NCI-H1092 (cell line): Measurements from ENCODE around the gene DTD1.

Source experiments
- DNase-seq: peaks from one replicate; lab custom pipeline; 2025; lab: John Stamatoyannopoulos, UW

DTD1 gene

GRCh38 chr20:18663932-18664331 is 76.1 kb downstream of the DTD1 start:
- DNase-seq: no peak

GRCh38 chr20:18665135-18665534 is 77.3 kb downstream of the DTD1 start:
- DNase-seq: no peak

- DNase-seq: peak; percentile 97
Measured at GRCh38 chr20:18666803-18667415, 79.1 kb downstream of the DTD1 start.

DNA sequence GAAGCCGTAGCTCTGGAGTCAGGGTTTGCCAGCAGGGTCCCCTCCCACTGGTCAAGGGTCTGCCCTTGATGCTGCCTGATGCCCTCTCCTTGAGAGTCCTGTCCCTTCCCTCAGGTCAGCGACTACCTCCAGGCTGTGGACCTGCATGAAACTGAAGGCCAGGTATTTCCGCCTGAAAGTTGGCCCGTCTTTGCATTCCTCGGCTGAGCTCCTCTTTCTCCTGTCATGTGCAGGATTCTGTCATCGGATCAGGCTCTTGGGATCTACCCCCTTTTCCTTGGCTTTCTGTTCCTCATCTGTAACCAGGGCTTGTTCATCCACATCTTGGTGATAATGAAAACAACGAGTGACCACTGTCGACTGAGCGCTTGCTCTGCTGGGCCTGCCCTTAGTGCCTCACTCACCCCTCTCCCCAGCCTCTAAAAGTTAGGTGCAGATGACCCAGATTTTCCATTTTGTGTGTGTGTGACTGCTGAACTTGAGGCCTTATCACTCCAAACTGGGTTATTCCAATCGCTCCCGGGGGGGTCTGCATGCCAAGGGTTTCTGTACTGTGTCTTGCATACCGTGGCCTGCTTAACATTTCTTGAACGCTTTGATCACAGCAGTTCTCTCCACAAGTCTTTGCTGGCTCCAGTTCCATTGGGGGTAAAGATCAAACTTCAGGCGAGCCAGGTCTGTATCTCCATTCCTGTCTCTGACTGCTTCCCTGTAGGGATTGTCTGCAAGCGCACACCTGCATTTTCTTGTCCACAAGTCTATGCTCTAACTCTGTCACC is 81.6 kb downstream of the DTD1 start:
- DNase-seq: no peak

DNA sequence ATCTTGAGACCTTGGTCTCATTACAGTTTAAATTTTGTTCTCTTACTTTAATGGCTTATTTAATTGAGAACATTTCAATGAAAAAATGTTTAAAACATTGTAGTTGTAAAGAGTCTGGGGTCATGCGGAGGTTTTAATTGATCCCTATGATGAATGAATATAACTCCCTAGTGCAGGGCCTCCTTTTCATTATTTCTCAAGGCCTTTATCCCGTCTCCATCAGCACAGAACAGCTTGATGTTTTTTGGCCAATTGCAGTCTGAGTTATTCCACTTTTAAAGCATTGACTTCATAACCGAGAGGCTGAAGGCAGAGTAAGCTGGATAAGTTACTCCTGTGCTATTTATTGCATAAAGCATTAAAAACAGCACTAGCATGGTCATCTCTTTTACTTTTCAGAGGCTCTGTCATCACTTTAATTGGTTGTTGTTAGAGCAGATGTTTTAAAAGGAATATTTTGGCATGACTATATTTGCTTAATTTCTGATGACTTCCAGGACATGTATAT is 83.4 kb downstream of the DTD1 start:
- DNase-seq: no peak

DNA sequence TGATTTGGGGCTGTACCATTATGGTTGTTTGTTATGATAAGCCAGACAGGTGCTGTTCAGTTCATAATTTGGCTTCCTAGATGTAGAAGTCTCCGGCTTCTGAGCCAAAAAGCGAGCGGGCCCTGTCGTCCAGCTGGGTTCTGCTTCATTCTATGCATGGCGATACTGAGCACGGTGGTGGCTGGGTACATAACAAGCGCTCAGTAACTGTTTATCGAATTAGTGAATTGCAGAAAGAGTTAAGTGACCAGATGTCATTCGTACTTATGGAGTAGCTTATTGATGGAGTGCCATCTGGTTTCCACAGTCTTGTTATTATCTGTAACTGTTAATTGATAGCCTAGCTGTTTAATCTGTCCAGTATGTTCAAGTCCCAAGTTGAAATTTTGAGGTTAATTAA is 85.0 kb downstream of the DTD1 start:
- DNase-seq: no peak

GRCh38 chr20:18676396-18676795 is 88.5 kb downstream of the DTD1 start:
- no peak for DNase-seq

- no peak for DNase-seq
Measured at GRCh38 chr20:18677126-18677525, 89.3 kb downstream of the DTD1 start.

DNA sequence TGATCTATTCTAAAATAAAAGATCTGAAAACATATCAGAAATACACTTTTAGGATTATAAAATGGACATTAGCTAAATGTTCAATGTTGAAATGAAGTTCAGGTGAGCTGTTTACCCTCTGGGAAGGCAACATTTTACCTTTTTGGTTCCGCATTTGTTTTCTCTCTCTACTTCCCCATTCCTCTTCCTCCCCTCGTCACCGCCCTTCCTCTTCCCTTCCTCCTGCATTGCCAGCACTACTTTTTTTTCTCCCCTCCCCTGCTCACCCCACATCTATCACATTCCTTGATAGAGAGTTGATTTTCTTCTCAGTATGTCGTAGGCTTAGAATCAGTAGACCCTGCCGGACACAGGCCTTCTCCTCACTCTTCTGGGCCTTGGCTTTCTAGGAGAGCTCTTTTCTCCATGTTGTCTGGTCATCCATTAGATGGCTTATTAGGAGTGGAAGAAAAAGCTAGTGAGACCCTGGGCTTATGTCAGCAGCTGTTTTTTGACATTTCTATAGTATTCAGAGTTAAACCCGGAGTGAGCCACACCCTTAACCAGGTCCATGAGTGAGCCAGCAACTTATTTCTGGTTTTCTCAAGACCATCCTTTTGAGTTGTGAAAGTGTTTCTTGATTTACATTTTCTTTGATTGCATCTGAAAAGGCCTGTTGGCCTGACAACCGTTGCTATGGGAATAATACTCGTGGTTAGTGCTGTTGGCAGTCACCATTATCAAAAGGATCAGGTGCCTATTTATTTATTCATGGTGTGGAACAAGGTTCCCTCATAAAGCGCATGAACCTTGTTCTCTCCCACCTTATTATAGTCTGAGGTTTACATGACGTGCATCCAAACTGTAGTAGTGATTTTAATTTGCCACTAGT is 90.9 kb downstream of the DTD1 start:
- peak; percentile 80 for DNase-seq

GRCh38 chr20:18683839-18684238 is 96.0 kb downstream of the DTD1 start:
- no peak for DNase-seq

GRCh38 chr20:18684775-18685174 is 96.9 kb downstream of the DTD1 start:
- DNase-seq: no peak

DNA sequence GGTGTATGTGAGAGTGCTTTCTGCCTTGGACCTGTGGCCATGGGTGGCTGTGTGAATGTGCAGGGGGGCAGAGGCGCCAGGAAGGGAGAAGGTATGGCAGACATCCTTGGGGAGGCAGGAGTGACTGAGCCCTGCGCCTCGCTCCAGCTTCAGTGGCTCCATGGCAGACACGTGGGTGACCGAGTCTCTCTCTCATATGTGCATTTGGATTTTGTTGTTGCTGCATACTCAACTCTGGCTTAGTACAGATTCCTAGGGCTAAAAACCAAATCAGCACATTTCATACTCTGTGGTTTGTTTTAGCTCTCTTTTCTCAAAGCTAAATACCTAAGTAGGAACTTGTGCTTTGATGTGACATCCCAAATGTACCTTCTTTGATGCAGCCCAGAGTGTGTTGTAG is 97.6 kb downstream of the DTD1 start:
- DNase-seq: no peak

DNA sequence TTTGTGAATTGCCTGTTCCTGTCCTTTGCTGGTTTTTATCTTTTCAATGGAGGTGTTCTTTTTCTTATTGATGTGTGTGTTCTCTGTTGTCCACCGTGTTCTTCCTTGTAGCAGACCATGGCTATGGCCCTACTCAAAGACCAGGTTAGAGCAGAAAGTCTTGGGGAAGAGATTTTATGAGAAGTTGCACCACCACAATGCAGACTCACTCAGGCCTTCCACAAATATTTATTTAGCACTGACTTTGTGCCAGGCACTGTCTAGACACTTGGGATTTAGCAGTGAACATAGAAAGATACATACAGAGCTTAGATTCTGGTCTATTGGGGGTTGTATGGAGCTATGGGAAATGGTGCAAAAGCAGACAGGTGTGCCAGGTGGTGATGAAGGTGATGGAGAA is 98.8 kb downstream of the DTD1 start:
- no peak for DNase-seq

DNA sequence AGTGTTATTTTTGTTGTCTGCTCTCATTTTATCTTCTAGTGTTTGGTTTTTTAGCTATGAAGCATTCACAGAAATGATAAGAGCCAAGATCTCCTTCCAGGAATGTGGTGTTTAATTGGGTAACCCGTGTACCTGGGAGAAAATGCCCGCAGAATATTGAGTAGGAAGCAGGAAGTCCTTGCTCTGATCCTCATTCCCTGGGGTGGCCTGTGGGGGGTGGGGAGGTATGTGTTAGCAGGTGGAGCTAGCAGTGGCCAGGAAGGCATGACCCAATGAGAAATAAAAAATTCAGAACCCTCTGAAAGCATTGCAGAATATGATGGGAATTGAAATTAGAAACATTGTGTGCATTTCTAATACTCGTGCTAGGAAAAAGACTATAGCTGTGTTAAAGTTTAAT is 100.8 kb downstream of the DTD1 start:
- no peak for DNase-seq

DNA sequence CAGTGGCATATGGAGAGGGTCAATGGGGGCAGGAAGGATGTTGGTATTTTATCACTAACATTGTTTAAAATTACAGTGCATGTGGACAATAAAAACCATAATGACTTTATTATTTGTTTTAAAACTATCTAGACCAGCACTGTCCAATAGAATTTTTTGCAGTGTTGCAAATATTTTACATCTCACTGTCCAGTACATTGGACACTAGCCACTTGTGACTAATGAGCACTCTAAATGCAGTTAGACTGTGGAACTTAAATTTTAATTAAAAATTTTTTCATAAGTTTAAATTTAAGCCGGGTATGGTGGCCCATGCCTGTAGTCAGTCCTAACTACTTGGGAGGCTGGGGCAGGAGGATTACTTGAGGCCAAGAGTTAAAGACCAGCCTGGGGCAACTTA is 101.7 kb downstream of the DTD1 start:
- no peak for DNase-seq

GRCh38 chr20:18692447-18692846 is 104.6 kb downstream of the DTD1 start:
- no peak for DNase-seq

DNA sequence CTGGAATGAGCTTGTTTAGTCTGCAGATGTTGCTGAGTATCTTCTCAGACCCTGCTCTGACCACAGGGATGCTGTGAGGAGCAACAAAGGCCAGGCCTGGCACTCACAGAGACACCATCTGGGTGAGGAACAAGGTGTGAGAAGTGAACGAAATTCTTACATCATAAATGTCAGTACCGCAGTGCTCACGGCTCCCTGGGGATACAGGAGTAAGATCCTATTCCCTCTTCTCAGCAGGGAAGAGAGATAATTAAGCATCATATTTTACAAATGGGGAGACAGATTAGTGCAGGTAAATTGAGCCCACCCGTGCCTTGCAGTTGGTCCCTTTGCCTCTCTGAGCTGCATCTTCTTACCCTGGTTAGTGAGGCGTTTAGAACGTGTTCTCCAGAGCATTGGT is 106.2 kb downstream of the DTD1 start:
- peak; percentile 16 for DNase-seq

GRCh38 chr20:18695175-18695574 is 107.3 kb downstream of the DTD1 start:
- no peak for DNase-seq

- no peak for DNase-seq
Measured at GRCh38 chr20:18698735-18699380, 111.0 kb downstream of the DTD1 start.

GRCh38 chr20:18701969-18702368 is 114.1 kb downstream of the DTD1 start:
- DNase-seq: no peak

DNA sequence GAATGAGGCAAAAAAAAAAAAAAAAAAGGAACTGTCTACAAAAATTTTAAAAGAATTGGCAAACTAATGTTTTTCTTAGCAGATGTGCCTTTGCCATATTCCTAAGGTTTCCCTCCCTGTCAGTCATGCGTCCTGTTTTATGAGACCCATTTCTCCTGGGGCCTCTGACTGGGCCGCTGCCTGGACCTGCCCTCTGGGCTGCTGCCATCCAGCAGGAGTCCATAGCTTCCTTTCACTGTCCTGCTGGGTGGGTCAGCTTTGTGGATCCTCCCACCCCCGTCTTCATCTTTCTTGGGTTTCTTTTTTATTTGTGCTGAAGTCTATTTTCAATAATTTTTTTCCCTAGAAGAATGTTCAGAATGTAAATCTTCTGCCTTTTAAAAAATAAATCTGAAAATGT is 114.9 kb downstream of the DTD1 start:
- no peak for DNase-seq

DNA sequence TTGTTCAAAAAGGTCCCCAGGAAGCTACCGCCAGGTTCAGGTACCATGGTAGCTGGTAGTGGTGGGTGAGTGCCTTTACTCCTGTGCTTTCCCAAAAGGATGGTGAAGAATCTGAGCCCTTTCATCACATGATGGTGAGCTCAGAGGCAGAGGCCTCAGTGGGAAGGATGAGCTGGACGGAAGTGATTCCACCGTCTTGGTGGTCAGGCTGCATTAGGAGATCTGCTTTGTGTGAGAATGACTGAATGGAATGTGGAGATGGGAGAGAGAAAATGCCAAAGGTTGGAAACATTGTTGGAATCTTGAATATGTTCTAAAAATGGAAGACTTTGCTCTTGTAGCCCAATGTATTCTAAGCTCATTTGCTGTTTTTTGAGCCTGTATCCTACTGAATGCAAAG is 117.6 kb downstream of the DTD1 start:
- DNase-seq: no peak
